HG03354 (cell line): ENCODE data around the gene CNTFR.

Source experiments
- ATAC-seq: cut with Tn5 transposase; IDR thresholded peaks from one replicate; pipeline ENCODE4 v1.9.1; 2021; ENCODE audit warnings: mild to moderate bottlenecking; ENCODE audit not compliant: unreplicated experiment, poor library complexity, severe bottlenecking

CNTFR gene

DNA sequence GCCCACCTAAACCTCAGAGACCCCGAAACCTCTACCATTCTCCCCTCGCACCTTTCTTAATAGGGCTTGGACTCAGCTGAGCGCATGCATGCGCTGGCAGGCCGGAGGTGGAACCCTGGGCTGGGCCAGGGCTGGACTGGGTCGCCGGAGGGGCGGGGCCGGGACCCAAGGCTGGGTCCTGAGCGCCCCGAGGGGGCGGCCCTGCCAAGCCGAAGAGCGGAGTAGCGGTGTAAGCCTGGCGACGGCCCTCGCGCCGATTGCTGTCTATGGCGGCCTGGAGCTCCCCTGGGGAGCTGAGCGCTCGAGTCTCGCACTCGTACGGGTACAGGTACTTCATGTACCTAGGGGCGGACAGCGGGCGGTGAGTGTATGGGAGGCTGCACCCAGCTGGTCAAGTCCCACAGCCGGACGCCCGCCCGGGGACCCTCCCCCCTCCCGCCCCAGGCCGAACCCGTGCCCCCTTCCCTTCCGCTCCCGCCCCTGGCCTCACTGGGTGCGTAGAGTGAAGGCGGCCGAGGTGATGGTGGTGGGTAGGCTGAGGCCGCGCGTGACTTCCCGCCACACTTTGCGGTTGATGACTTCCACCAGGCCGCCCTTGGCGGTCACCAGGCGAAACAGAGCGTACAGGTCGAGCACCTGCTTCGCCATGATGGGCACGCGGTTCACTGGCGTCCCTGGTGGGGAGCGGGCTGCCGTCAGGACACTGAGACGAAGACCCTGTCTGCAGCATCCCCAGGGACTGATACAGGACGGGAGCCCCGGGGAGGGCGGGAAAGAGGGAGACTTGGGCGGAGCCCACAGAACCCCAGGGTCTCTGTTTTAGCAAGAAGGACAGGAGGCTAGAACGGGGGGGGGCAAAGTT, 34.1 kb upstream of the CNTFR start:
- no peak for ATAC-seq

GRCh38 chr9:34620061-34620994, 30.8 kb upstream of the CNTFR start, which contains the start of gene DCTN3:
TSS of gene DCTN3 (minus strand) at chr9:34620495. CDS start at chr9:34620464, 31 bp downstream.
- peak; percentile 99 for ATAC-seq

DNA sequence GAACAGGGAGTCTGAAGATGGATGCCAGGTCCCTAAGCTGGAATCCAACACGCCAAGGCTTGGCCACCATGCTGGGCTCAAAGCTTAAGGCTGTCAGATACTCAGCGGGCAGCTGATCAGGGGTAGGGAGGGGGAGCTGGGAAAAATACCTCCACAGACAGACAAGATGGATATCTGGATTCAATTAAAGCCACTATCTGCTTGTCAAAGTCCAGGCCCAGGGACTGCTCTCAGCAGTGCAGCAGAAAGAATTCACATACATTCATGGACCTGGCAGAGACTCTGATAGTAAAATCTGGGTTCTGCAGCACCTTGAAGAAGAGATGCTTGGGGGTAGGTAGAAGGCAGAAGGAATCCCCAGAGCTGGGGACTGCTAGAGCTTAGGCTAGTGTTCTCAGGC, 25.6 kb upstream of the CNTFR start:
- no peak for ATAC-seq

DNA sequence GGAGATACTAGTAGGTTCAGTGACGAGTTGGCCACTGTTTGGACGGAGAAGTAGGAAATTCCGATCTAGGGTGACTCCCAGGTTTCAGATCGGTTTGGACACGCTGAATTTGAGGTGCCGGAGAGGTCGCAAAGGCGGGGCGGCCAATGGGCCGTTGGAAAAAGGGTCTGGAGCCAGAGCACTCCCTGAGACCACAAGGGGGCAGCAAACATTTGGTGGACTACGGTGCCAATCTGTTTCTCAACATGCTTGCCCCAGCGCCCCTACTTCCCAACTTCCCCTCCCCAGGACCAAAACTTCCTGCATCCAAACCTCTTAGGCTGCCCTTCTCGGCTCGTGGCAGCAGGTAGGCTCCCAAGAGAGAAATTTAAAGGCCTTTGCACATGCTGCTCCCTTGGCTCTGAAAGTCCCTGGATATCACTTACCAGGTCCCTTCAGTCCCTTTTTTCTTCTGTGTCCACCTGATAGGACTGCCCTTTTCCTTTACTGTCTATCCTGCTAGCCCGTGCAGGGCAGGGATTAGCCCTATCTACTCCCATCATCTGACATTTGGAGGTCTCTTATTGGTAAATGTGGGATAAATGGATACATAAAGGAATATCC, 23.4 kb upstream of the CNTFR start:
- ATAC-seq = no peak

GRCh38 chr9:34611811-34612787, 22.6 kb upstream of the CNTFR start, which contains the start of gene RPP25L:
TSS of gene RPP25L (minus strand) at chr9:34612097. CDS start at chr9:34611296, 801 bp downstream.
- ATAC-seq = peak; percentile 82

GRCh38 chr9:34611251-34611810, 21.8 kb upstream of the CNTFR start:
- ATAC-seq = no peak

DNA sequence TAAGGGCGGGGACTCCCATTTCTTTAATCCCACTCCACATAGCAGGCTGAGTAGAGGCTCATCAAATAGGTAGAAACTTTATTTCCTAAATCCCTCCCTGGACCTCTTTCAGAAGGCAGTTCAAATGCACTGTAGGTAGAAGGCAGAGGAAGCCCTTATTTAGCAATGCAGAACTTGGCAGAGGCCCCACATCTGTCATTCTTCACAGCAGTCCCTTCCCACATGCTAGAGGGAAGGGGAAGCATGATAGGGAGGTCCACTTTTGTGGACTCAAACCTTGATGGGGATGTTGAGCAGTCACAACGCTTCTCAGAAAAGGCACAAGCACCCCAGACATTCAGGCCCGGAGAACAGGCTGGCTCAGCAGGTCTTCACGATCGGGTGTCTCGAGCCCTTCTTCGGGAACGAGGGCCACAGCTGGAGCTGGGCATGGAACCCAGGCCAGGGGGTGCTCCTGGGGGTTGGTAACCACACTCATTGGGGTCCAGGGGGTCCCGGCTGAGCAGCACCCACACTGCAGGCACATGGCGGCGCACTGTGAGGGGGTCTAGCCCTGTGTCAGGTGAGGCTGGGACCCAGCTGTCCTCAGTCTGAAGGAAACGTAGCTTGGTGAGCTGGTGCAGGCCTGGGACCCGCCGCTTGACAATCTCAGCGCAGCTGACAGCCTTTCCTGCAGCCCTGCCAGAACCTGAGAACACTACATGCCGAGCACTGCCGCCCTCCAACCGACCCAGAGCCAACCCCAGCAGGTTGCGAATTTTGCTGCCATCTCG, 21.1 kb upstream of the CNTFR start:
- no peak for ATAC-seq

GRCh38 chr9:34607331-34607730, 17.8 kb upstream of the CNTFR start:
- no peak for ATAC-seq

GRCh38 chr9:34606905-34607304, 17.4 kb upstream of the CNTFR start:
- ATAC-seq = no peak

GRCh38 chr9:34606190-34606589, 16.7 kb upstream of the CNTFR start:
- ATAC-seq = no peak

DNA sequence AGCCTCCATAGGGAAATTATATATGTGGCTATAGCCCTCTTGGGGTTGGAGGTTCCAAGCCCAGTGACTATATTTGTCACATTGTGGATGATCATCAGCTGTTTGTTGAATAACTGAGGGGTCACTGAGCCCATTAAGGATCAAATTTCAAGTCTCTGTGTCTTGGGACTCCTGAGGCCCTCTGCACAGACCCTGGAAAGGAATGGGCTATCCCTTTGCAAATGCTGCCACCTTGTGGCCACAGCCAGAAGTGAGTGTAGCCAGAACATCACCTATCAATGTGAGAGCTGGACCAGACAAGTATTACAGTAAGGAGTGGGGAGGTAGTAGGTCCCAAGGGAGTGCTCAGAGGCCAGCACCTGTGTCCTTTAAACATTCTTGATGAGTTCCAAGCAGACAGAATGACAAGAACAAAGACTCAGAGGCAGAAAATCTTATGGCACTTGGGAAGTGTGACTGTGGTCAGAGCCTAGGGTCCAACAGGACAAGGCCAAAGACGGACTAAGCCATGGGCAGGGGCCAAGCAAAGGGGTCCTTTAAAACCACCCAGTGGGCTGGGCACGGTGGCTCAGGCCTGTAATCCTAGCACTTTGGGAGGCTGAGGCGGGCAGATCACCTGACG, 14.2 kb upstream of the CNTFR start:
- peak; percentile 67 for ATAC-seq

DNA sequence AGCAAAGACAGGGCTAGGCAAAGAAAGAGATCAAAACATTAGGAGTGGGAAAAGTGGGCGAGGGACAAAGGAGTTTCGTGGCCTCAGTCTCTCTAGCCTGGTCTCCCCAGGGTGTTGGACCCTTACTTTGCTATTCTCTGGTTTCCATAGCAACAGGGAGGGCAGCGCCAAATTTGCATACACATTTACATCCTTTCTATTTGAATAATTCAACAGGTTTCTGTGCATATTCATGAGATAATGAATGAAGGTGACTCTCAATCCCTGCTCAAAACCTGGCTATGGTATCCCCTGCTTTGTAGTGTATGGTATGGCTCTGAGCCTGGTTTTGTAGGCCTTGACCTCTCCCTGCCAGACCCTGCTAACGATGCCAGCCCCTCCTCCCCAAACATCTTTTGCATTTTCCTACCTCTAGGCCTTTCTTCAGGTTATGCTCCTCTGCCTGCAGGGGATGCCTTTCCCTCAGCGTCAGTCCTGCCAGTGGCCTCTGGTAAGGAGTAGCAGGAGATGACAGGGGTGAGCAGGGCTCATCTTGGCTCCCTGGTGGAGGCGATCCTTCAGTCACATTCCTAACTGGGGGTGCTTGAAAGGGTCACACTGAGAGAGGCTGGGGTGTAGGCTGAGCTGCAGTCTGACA, 12.5 kb upstream of the CNTFR start:
- no peak for ATAC-seq

DNA sequence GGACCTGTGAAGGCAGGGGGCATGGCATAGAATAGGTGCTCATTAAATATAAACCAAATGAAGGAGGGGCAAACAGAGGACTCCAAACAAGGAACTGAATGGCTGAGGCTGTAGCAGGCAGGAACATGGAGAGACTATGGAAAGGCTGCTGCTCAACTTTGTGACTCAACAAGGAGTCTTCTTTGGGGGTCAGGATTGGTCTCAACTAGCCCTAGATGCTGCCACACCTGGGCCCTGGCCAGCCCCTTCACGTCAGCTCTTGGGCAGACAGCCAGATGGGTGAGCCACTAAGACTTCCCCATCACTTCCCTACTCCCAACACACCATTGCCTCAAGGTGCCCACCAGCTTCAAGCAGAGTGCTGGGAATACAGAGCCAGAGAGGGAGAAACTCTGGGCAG, 11.4 kb upstream of the CNTFR start:
- ATAC-seq = no peak

- no peak for ATAC-seq
These were observed 10.0 kb upstream of the CNTFR start for GRCh38 chr9:34599546-34599945.

GRCh38 chr9:34594177-34594576, 4.7 kb upstream of the CNTFR start:
- no peak for ATAC-seq

- no peak for ATAC-seq
These were observed 3.5 kb upstream of the CNTFR start for GRCh38 chr9:34592895-34593601.
